GM10266 (cell line): Measurements from ENCODE around the gene USP24.

Source experiments
- DNase-seq: peaks from one replicate; pipeline ENCODE4 v3.0.0; 2012; ENCODE audit errors: extremely low spot score
- TF ChIP-seq, protein P1 (sequence below): IDR thresholded peaks from 2 replicates; pipeline ENCODE4 v1.5.1; 2012; ENCODE audit warnings: mild to moderate bottlenecking, low read depth; ENCODE audit not compliant: control insufficient read depth, insufficient read depth; ENCODE audit errors: missing control alignments

USP24 gene

DNA sequence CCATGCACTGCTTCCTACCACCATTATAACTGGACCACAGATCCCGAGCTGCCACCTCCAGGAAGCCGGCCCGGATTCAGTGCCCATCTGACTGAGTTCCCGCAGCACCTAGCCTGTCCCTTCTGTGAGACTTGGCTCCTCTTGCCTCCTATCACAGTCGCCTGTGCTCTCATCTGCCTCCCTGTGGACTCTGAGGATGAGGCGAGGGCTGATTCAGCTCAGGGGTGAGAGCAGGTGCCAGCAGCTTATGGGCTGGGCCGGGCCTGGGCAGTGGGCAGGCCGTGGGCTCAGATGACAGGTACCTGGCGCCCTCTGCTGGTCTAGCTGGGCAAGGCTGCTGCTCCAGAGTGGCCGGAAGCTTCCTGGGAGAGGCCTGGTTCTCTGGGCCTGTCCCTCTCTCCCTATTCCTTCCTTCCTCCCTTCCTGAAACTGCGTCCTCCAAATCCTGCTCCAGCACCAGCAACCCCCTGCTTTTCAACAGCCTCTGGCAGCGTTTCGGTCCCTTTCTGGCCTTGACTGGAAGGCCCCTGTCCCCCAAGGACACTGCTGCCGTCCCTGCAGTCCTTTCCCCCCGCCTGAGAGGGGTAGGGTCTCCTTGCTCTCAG lies 193.1 kb downstream of the USP24 start:
- DNase-seq: peak; percentile 81
- TF ChIP-seq, protein P1, sequence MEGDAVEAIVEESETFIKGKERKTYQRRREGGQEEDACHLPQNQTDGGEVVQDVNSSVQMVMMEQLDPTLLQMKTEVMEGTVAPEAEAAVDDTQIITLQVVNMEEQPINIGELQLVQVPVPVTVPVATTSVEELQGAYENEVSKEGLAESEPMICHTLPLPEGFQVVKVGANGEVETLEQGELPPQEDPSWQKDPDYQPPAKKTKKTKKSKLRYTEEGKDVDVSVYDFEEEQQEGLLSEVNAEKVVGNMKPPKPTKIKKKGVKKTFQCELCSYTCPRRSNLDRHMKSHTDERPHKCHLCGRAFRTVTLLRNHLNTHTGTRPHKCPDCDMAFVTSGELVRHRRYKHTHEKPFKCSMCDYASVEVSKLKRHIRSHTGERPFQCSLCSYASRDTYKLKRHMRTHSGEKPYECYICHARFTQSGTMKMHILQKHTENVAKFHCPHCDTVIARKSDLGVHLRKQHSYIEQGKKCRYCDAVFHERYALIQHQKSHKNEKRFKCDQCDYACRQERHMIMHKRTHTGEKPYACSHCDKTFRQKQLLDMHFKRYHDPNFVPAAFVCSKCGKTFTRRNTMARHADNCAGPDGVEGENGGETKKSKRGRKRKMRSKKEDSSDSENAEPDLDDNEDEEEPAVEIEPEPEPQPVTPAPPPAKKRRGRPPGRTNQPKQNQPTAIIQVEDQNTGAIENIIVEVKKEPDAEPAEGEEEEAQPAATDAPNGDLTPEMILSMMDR: peak; percentile 94

DNA sequence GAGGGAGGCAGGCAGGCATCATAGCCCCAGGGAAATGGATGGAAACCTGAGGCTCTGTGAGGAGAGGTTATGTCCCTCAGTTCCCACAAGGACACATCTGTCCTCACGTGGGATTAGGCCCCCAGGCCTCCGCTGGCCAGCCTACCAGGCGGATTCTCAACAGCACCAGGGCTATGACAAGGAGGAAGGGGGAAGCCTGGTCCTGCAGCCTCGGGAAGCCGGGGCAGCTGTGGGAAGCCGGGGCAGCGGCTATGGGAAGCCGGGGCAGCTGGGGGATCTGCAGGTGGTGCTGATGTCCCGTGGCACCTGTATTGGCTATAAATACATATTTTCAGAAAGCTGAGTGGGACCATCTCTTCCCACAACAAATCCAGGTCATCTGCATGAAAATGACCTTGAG lies 196.8 kb downstream of the USP24 start:
- DNase-seq: no peak

More for the DNA sequence above, 196.8 kb downstream of the USP24 start:
- TF ChIP-seq, protein P1: no peak
